Prostate gland (tissue), 2 donors: Measurements from ENCODE around the gene RBM11.

Experiments used
- POLR2A ChIP-seq: fragments of 450-650 bp; IDR thresholded peaks from one replicate; pipeline ENCODE4 v1.6.1; 2016; ENCODE audit warnings: antibody characterized with exemption, mild to moderate bottlenecking
- POLR2AphosphoS5 ChIP-seq: sonication (generic); formaldehyde crosslinking; IDR thresholded peaks from one replicate; pipeline ENCODE4 v1.6.1; 2017; ENCODE audit warnings: antibody characterized with exemption
- TF ChIP-seq, protein P1 (sequence below), 4 experiments: fragments of 200-600 bp in 2 of 4; fragments of 450-650 bp in 2 of 4; sonication (generic) in 2 of 4; IDR thresholded peaks; 1 replicate in 3 of 4; 2 replicates in 1 of 4; pipeline ENCODE4 v1.5.1; 2016 to 2019; ENCODE audit warnings: antibody characterized with exemption in 4 of 4, mild to moderate bottlenecking in 2 of 4, moderate library complexity in 2 of 4

DNA sequence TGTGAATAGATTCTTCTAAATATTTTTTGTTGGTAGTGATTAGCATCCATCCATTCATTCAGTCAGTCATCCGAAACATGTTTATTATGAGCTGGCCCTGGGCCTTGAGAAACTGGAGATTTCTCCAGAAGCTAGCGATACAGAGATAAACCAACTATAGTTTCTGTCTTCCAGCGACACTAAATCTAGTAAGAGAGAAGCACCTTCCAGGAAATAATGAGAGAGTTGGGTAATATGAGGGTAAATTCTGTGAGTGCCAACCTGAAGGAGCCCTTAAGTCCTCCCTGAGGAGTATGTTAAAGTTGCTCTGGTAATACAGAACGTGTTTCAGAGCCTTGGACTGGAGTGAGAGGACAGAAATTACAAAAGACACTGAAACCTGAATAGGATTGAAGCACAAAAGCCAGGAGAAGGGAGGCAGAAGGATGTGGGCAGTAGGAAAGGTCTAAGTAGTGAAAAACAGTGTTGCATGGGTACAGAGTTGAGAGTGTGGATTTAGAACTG is 59.8 kb downstream of the RBM11 start:
- TF ChIP-seq, protein P1, sequence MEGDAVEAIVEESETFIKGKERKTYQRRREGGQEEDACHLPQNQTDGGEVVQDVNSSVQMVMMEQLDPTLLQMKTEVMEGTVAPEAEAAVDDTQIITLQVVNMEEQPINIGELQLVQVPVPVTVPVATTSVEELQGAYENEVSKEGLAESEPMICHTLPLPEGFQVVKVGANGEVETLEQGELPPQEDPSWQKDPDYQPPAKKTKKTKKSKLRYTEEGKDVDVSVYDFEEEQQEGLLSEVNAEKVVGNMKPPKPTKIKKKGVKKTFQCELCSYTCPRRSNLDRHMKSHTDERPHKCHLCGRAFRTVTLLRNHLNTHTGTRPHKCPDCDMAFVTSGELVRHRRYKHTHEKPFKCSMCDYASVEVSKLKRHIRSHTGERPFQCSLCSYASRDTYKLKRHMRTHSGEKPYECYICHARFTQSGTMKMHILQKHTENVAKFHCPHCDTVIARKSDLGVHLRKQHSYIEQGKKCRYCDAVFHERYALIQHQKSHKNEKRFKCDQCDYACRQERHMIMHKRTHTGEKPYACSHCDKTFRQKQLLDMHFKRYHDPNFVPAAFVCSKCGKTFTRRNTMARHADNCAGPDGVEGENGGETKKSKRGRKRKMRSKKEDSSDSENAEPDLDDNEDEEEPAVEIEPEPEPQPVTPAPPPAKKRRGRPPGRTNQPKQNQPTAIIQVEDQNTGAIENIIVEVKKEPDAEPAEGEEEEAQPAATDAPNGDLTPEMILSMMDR (IDR thresholded peaks at IDR 0.05) = no peak
- no peak for TF ChIP-seq POLR2AphosphoS5
- no peak for TF ChIP-seq POLR2A
